ENCODE data around the gene WWC1.
"Not testable (repeated sequence)": the region's sequence is repeated elsewhere in the genome, so short reads cannot be mapped to it uniquely, and the experiment has no call there.

WWC1 gene

DNA sequence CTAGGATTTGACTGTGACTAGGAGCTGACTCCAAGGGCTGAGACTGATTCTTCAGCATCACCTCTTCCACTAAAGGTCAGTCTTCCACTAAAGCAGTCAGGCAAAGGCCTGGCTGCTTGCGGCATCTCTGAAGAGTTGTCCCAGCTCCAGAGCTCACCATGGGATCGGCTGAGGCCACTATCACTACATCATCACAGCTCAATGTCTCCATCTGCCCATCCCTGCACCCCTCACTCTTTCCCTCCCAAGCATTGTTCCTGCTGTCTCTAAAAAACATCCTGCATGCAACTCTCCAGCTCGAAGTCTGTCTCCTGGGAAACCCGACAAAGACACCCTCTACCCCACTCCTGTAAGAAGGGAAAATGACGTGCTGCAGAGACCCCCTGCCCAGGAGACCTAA lies 15.5 kb upstream of the WWC1 start:
- H3K27me3 ChIP-seq (replicated peaks) = peaks cover 2% of the 10 kb centered on the region
- H3K4me3 ChIP-seq (ENCODE audit: low read depth, low read length) = no peak overlapping the region
- no peak overlapping the region for H3K27ac ChIP-seq
- TF ChIP-seq, protein P1, sequence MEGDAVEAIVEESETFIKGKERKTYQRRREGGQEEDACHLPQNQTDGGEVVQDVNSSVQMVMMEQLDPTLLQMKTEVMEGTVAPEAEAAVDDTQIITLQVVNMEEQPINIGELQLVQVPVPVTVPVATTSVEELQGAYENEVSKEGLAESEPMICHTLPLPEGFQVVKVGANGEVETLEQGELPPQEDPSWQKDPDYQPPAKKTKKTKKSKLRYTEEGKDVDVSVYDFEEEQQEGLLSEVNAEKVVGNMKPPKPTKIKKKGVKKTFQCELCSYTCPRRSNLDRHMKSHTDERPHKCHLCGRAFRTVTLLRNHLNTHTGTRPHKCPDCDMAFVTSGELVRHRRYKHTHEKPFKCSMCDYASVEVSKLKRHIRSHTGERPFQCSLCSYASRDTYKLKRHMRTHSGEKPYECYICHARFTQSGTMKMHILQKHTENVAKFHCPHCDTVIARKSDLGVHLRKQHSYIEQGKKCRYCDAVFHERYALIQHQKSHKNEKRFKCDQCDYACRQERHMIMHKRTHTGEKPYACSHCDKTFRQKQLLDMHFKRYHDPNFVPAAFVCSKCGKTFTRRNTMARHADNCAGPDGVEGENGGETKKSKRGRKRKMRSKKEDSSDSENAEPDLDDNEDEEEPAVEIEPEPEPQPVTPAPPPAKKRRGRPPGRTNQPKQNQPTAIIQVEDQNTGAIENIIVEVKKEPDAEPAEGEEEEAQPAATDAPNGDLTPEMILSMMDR (IDR thresholded peaks at IDR 0.05; ENCODE audit: low read depth, low read length, missing control alignments) = no peak
- in situ Hi-C loops (cut with HindIII; ENCODE audit: low pct_ligation_motif_present, low sequenced_read_pairs) = no loop called here
- no peaks in the 10 kb centered on the region for H3K36me3 ChIP-seq (replicated peaks)
- DNase-seq = no peak

DNA sequence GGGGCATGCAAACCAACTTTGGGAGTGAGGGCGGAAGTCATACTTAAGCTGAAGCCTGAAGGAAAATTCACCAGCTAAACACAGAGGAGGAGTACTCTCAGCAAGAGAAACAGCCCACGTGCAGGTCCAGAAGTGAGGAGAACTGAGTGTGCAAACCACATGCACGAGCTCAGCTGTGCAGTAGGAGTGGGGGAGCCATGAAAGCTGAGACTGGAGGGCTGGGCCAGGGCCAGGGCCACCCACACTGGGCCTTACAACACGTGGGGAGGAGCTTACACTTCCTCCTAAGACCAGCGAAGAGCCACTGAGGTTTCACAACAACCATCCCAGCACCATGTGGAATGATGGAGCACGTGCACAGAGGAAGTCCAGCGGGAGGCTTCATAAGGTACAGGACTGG lies 9.3 kb upstream of the WWC1 start:
- H3K27me3 ChIP-seq (replicated peaks) = peaks cover 2% of the 10 kb centered on the region
- TF ChIP-seq, protein P1 (IDR thresholded peaks at IDR 0.05; ENCODE audit: low read depth, low read length, missing control alignments) = no peak
- H3K27ac ChIP-seq = no peak overlapping the region
- H3K36me3 ChIP-seq (replicated peaks) = no peaks in the 10 kb centered on the region
- no peak for DNase-seq
- in situ Hi-C loops (cut with HindIII; ENCODE audit: low pct_ligation_motif_present, low sequenced_read_pairs) = no loop called here
- H3K4me3 ChIP-seq (ENCODE audit: low read depth, low read length) = no peak overlapping the region

GRCh38 chr5:168284809-168285208 lies 6.6 kb upstream of the WWC1 start:
- in situ Hi-C loops (cut with HindIII; ENCODE audit: low pct_ligation_motif_present, low sequenced_read_pairs) = no loop called here
- H3K4me3 ChIP-seq (ENCODE audit: low read depth, low read length) = no peak overlapping the region
- H3K36me3 ChIP-seq (replicated peaks) = no peaks in the 10 kb centered on the region
- H3K27me3 ChIP-seq (replicated peaks) = no peaks in the 10 kb centered on the region
- no peak for DNase-seq
- no peak overlapping the region for H3K27ac ChIP-seq
- TF ChIP-seq, protein P1 (IDR thresholded peaks at IDR 0.05; ENCODE audit: low read depth, low read length, missing control alignments) = no peak

DNA sequence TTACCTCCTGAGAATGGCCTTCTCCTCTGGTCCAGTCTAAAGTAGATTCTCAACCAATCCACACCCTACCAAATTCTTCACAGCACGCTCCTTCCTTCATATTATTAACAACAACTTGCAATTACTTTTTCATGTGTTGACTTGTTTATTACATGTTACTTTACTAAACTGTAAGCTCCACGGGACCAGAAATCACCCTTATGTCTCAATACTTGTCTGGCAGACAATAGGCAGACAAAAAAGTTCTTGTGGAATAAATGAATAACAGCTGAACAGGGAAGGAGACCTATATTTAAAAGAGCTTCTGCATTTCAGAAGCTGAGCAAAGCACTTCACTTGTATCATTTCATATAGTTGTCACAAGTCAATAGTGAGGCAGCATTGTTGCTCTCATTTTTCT lies 5.7 kb upstream of the WWC1 start:
- Histone ChIP-seq H3K27me3 (replicated peaks) (no peaks in the 10 kb centered on the region), H3K4me3 (ENCODE audit: low read depth, low read length) (no peak overlapping the region), H3K36me3 (replicated peaks) (no peaks in the 10 kb centered on the region), H3K27ac (no peak overlapping the region)
- no peak for DNase-seq
- TF ChIP-seq, protein P1 (IDR thresholded peaks at IDR 0.05; ENCODE audit: low read depth, low read length, missing control alignments) = no peak
- in situ Hi-C loops (cut with HindIII; ENCODE audit: low pct_ligation_motif_present, low sequenced_read_pairs) = no loop called here

DNA sequence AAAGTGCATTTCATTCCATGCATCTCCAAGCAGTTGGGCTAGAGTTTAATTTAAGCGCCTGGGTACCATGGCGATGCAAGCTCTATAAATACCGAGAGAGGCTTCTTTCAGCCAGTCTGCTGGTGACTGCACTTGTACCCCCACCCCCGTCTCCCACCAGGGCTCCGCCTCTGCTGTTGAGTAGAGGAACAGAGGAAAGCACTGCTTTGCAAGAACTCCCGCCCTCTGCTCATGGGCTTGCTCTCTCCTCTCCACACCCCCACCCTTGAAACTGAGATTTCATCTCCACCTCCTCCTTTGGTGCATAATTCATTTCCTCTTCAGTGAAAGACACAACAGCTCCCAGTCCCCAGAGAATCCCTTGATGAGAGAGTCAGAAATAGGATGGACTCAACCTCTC lies 5.1 kb upstream of the WWC1 start:
- TF ChIP-seq, protein P1 (IDR thresholded peaks at IDR 0.05; ENCODE audit: low read depth, low read length, missing control alignments) = no peak
- in situ Hi-C loops (cut with HindIII; ENCODE audit: low pct_ligation_motif_present, low sequenced_read_pairs) = no loop called here
- Histone ChIP-seq H3K27me3 (replicated peaks) (no peaks in the 10 kb centered on the region), H3K4me3 (ENCODE audit: low read depth, low read length) (no peak overlapping the region), H3K36me3 (replicated peaks) (no peaks in the 10 kb centered on the region), H3K27ac (no peak overlapping the region)
- no peak for DNase-seq

- H3K27ac ChIP-seq; in situ Hi-C loops (cut with HindIII; ENCODE audit: low pct_ligation_motif_present, low sequenced_read_pairs); H3K36me3 ChIP-seq (replicated peaks); H3K4me3 ChIP-seq (ENCODE audit: low read depth, low read length); DNase-seq; H3K27me3 ChIP-seq (replicated peaks): not testable (repeated sequence)
Measured at GRCh38 chr5:168286863-168287262, 4.6 kb upstream of the WWC1 start.

Data from brain microvascular endothelial cell (primary cell).